Astrocyte (in vitro differentiated cells and primary cell): Measurements from ENCODE around the gene HSPA1B. TPM values are rescaled to one million over a fixed set of nuclear protein-coding genes. Genes with fewer than 3 reads are reported as not detected.
A peak's percentile ranks its signal among the peaks of the same experiment; 100 is the strongest.
"Not testable (repeated sequence)": the region's sequence is repeated elsewhere in the genome, so short reads cannot be mapped to it uniquely, and the experiment has no call there.

Experiments
- DNase-seq: peaks from one replicate; pipeline ENCODE4 v3.0.0-alpha.2; 2010; ENCODE audit warnings: low read depth
- FAIRE-seq: peaks from 2 replicates; lab custom pipeline; 2011; peaks lifted over from hg19 to GRCh38; lab: Jason Lieb, UNC
- H2AFZ ChIP-seq: 2 replicates; pipeline ENCODE4 v1.6.0; 2012; ENCODE audit warnings: low read depth, low read length, inconsistent platforms
- H3K27ac ChIP-seq: 2 replicates; pipeline ENCODE4 v1.5.1; 2011; ENCODE audit warnings: low read depth, low read length, inconsistent platforms
- H3K27me3 ChIP-seq: 2 replicates; pipeline ENCODE4 v1.6.0; 2011; ENCODE audit warnings: low read length, inconsistent platforms; ENCODE audit not compliant: insufficient read depth
- H3K36me3 ChIP-seq: 2 replicates; pipeline ENCODE4 v1.5.1; 2011; ENCODE audit warnings: low read length, inconsistent platforms; ENCODE audit not compliant: insufficient read depth
- H3K4me1 ChIP-seq: 2 replicates; pipeline ENCODE4 v1.5.1; 2011; ENCODE audit warnings: low read length, inconsistent platforms; ENCODE audit not compliant: insufficient read depth
- H3K4me2 ChIP-seq: 2 replicates; pipeline ENCODE4 v1.6.0; 2012; ENCODE audit warnings: low read length, inconsistent platforms
- H3K4me3 ChIP-seq: 2 replicates; pipeline ENCODE4 v1.5.1; 2011; ENCODE audit warnings: low read depth, mild to moderate bottlenecking, low read length, inconsistent platforms; ENCODE audit not compliant: insufficient read depth
- H3K79me2 ChIP-seq: 2 replicates; pipeline ENCODE4 v1.6.0; 2012; ENCODE audit warnings: mild to moderate bottlenecking, low read length, inconsistent platforms; ENCODE audit not compliant: insufficient read depth
- H3K9ac ChIP-seq: 2 replicates; pipeline ENCODE4 v1.6.0; 2012; ENCODE audit warnings: mild to moderate bottlenecking, low read length, inconsistent platforms
- H3K9me3 ChIP-seq: 2 replicates; pipeline ENCODE4 v1.5.1; 2012; ENCODE audit warnings: low read depth, mild to moderate bottlenecking, low read length, inconsistent platforms; ENCODE audit not compliant: insufficient read depth
- H4K20me1 ChIP-seq: 2 replicates; pipeline ENCODE4 v1.6.0; 2012; ENCODE audit warnings: low read length, inconsistent platforms; ENCODE audit not compliant: insufficient read depth
- H3K27ac Mint-ChIP-seq: one replicate; pipeline ENCODE4 v1.8.0; 2021; ENCODE audit warnings: mild to moderate bottlenecking, mixed read lengths; ENCODE audit not compliant: unreplicated experiment
- H3K27me3 Mint-ChIP-seq: one replicate; pipeline ENCODE4 v1.8.0; 2021; ENCODE audit warnings: low read depth, mixed read lengths; ENCODE audit not compliant: unreplicated experiment
- H3K36me3 Mint-ChIP-seq: one replicate; pipeline ENCODE4 v1.8.0; 2021; ENCODE audit warnings: low read depth, mixed read lengths; ENCODE audit not compliant: unreplicated experiment
- H3K4me1 Mint-ChIP-seq: one replicate; pipeline ENCODE4 v1.8.0; 2021; ENCODE audit warnings: low read depth, mixed read lengths; ENCODE audit not compliant: unreplicated experiment
- H3K4me3 Mint-ChIP-seq: one replicate; pipeline ENCODE4 v1.8.0; 2021; ENCODE audit warnings: mild to moderate bottlenecking, moderate library complexity, mixed read lengths; ENCODE audit not compliant: unreplicated experiment
- H3K9me3 Mint-ChIP-seq: one replicate; pipeline ENCODE4 v1.8.0; 2021; ENCODE audit warnings: mild to moderate bottlenecking, mixed read lengths; ENCODE audit not compliant: unreplicated experiment
- CTCF ChIP-seq: IDR thresholded peaks from 2 replicates; pipeline ENCODE4 v1.5.1; 2011; ENCODE audit warnings: low read depth, mild to moderate bottlenecking, inconsistent platforms, low read length, moderate library complexity; ENCODE audit not compliant: insufficient read depth
- EZH2 ChIP-seq: IDR thresholded peaks from 2 replicates; pipeline ENCODE4 v1.6.1; 2012; ENCODE audit warnings: mild to moderate bottlenecking, low read length, inconsistent platforms; ENCODE audit not compliant: insufficient read depth
- total RNA-seq: library from RNA; stranded (reverse); gene quantifications from 2 replicates; pipeline ENCODE4 v1.2.1, GENCODE V29; 2021

HSPA1B gene
- total RNA-seq, 1 donor from 2014 or later: 77.2 TPM

GRCh38 chr6:31799781-31800180 lies 27.8 kb upstream of the HSPA1B start:
- Histone ChIP-seq H2AFZ (no peak overlapping the region), H3K4me3 (no peak overlapping the region), H3K4me2 (no peak overlapping the region), H3K4me1 (peaks cover 5% of the 10 kb centered on the region), H4K20me1 (no peaks in the 10 kb centered on the region), H3K27me3 (no peaks in the 10 kb centered on the region), H3K9me3 (no peaks in the 10 kb centered on the region), H3K36me3 (peaks cover 11% of the 10 kb centered on the region), H3K79me2 (peaks cover 21% of the 10 kb centered on the region), H3K9ac (no peak overlapping the region), H3K27ac (no peak overlapping the region)
- DNase-seq: peak; percentile 28
- FAIRE-seq: no peak
- TF ChIP-seq EZH2 (no peak), CTCF (no peak)
- Mint-ChIP-seq H3K4me1 (peaks cover 1% of the 10 kb centered on the region), H3K27ac (no peak overlapping the region), H3K36me3 (no peaks in the 10 kb centered on the region), H3K27me3 (no peaks in the 10 kb centered on the region), H3K9me3 (no peaks in the 10 kb centered on the region), H3K4me3 (no peak overlapping the region)

- H3K9me3 Mint-ChIP-seq, H3K27ac Mint-ChIP-seq, H3K27me3 ChIP-seq, H4K20me1 ChIP-seq, DNase-seq, H3K4me1 ChIP-seq, H3K9me3 ChIP-seq, FAIRE-seq, H3K27ac ChIP-seq, H3K4me2 ChIP-seq, H3K27me3 Mint-ChIP-seq, H3K4me3 ChIP-seq, H3K4me3 Mint-ChIP-seq, H3K9ac ChIP-seq, H2AFZ ChIP-seq, H3K36me3 Mint-ChIP-seq, H3K4me1 Mint-ChIP-seq: not testable (repeated sequence)
- Histone ChIP-seq H3K36me3 (peaks cover 11% of the 10 kb centered on the region), H3K79me2 (peaks cover 24% of the 10 kb centered on the region)
Measured at GRCh38 chr6:31801031-31801927, 26.3 kb upstream of the HSPA1B start.

- Histone ChIP-seq H3K9ac (peak overlapping the region; percentile 91), H3K79me2 (peaks cover 27% of the 10 kb centered on the region), H3K4me3 (peak overlapping the region; percentile 80), H3K4me2 (peak overlapping the region; percentile 95), H3K36me3 (peaks cover 5% of the 10 kb centered on the region), H3K9me3 (no peaks in the 10 kb centered on the region), H3K27ac (peak overlapping the region; percentile 71), H4K20me1 (no peaks in the 10 kb centered on the region), H2AFZ (peak overlapping the region; percentile 74), H3K4me1 (peaks cover 7% of the 10 kb centered on the region), H3K27me3 (no peaks in the 10 kb centered on the region)
- FAIRE-seq (no peak), DNase-seq (no peak)
- peaks cover 2% of the 10 kb centered on the region for H3K4me1 Mint-ChIP-seq
- no peaks in the 10 kb centered on the region for H3K9me3 Mint-ChIP-seq
- no peak for TF ChIP-seq EZH2
- TF ChIP-seq CTCF: no peak
- no peaks in the 10 kb centered on the region for H3K27me3 Mint-ChIP-seq
- H3K36me3 Mint-ChIP-seq: peaks cover 1% of the 10 kb centered on the region
- peak overlapping the region; percentile 56 for H3K27ac Mint-ChIP-seq
- peak overlapping the region; percentile 93 for H3K4me3 Mint-ChIP-seq
Measured at GRCh38 chr6:31805939-31806469, 21.5 kb upstream of the HSPA1B start.
